ENCODE measurements around the gene TTC7B.

DNA sequence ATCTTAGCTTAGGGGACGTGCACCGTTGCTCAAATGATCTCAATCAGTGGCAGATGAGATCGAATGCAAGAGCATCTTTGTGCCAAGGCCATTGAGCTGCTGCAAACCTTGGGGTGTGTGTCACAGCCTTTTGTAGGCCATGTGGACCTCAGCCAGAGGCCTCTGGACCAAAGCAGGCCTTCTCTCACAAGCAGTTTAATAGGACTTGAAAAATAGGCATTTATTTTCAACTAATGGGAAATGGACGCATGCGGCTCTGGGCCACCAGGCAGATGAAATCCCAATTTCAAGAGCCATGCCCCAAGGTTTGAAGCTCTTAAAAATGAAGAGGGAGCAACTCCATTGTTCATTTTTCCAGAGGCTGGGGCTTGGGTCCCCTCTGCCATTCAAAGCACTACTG lies 87.3 kb downstream of the TTC7B start:
- TF ChIP-seq, protein P1, sequence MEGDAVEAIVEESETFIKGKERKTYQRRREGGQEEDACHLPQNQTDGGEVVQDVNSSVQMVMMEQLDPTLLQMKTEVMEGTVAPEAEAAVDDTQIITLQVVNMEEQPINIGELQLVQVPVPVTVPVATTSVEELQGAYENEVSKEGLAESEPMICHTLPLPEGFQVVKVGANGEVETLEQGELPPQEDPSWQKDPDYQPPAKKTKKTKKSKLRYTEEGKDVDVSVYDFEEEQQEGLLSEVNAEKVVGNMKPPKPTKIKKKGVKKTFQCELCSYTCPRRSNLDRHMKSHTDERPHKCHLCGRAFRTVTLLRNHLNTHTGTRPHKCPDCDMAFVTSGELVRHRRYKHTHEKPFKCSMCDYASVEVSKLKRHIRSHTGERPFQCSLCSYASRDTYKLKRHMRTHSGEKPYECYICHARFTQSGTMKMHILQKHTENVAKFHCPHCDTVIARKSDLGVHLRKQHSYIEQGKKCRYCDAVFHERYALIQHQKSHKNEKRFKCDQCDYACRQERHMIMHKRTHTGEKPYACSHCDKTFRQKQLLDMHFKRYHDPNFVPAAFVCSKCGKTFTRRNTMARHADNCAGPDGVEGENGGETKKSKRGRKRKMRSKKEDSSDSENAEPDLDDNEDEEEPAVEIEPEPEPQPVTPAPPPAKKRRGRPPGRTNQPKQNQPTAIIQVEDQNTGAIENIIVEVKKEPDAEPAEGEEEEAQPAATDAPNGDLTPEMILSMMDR (IDR thresholded peaks at IDR 0.05; ENCODE audit: extremely low read depth in 1 of 2, insufficient read depth in 1 of 2, low read depth in 1 of 2, low read length in 2 of 2): no peak
- TF ChIP-seq POLR2A (IDR thresholded peaks at IDR 0.05; ENCODE audit: low read depth, low read length): no peak
- TF ChIP-seq, protein P2, sequence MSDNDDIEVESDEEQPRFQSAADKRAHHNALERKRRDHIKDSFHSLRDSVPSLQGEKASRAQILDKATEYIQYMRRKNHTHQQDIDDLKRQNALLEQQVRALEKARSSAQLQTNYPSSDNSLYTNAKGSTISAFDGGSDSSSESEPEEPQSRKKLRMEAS (IDR thresholded peaks at IDR 0.05; ENCODE audit: insufficient read depth, insufficient read length): no peak

All from endothelial cell of umbilical vein (primary cell).